HEK293 (cell line): ENCODE results near the gene PHC3.

Experiments
- CTCF ChIA-PET: fragments of 350-600 bp; formaldehyde crosslinking; extraction: SDS; loops from one replicate; lab custom pipeline; 2021; ENCODE audit warnings: antibody characterized with exemption; lab: Yijun Ruan, JAX
- POLR2A ChIA-PET: fragments of 300-600 bp; formaldehyde crosslinking; extraction: SDS; loops from one replicate; lab custom pipeline; 2020; ENCODE audit warnings: antibody characterized with exemption, inconsistent platforms; lab: Yijun Ruan, JAX
- H3K27ac ChIP-seq: fragments of 200-500 bp; sonication (Bioruptor generic); 2 replicates; pipeline ENCODE4 v1.5.1; 2014; ENCODE audit warnings: low read depth, low read length, control low read depth, inconsistent platforms; ENCODE audit errors: extremely low read depth
- H3K36me3 ChIP-seq, 2 experiments: fragments of 200-500 bp in 1 of 2; sonication (Bioruptor generic) in 1 of 2; 1 replicate in 1 of 2; 2 replicates in 1 of 2; pipeline ENCODE4 v1.5.1; 2014 to 2017; ENCODE audit warnings: inconsistent platforms in 2 of 2, low read length in 2 of 2; ENCODE audit not compliant: control insufficient read depth in 2 of 2, insufficient read depth in 1 of 2
- H3K4me1 ChIP-seq: fragments of 200-500 bp; sonication (Bioruptor generic); 2 replicates; pipeline ENCODE4 v1.5.1; 2014; ENCODE audit warnings: mild to moderate bottlenecking, low read length, inconsistent platforms; ENCODE audit not compliant: control insufficient read depth, insufficient read depth
- H3K4me3 ChIP-seq: 2 replicates; pipeline ENCODE4 v1.5.1; 2011; ENCODE audit warnings: low read depth, mild to moderate bottlenecking, control low read depth, low read length, moderate library complexity
- H3K9me3 ChIP-seq: fragments of 200-500 bp; sonication (Bioruptor generic); 2 replicates; pipeline ENCODE4 v1.5.1; 2014; ENCODE audit warnings: low read depth, low read length, inconsistent platforms; ENCODE audit not compliant: control insufficient read depth, insufficient read depth
- EGR2 ChIP-seq: fragments of 450-650 bp; formaldehyde crosslinking; IDR thresholded peaks from 2 replicates; pipeline ENCODE4 v1.5.1; 2016; ENCODE audit warnings: low read depth, missing biosample characterization, missing genetic modification characterization
- HOXD13 ChIP-seq: sonication (generic); formaldehyde crosslinking; IDR thresholded peaks from 2 replicates; pipeline ENCODE4 v1.8.0; 2022; ENCODE audit warnings: missing genetic modification reagents, borderline replicate concordance
- IKZF3 ChIP-seq: fragments of 450-650 bp; IDR thresholded peaks from 2 replicates; pipeline ENCODE4 v1.5.0; 2018; ENCODE audit warnings: missing biosample characterization, mild to moderate bottlenecking, missing genetic modification characterization, moderate library complexity
- REPIN1 ChIP-seq: fragments of 450-650 bp; formaldehyde crosslinking; IDR thresholded peaks from 2 replicates; pipeline ENCODE4 v1.5.1; 2017; ENCODE audit warnings: missing biosample characterization, missing genetic modification characterization, low read depth
- SCRT2 ChIP-seq: fragments of 450-650 bp; formaldehyde crosslinking; IDR thresholded peaks from 2 replicates; pipeline ENCODE4 v1.5.1; 2016; ENCODE audit warnings: missing biosample characterization, missing genetic modification characterization
- ZBTB8A ChIP-seq: fragments of 450-650 bp; formaldehyde crosslinking; IDR thresholded peaks from 2 replicates; pipeline ENCODE4 v1.5.1; 2016; ENCODE audit warnings: missing biosample characterization, missing genetic modification characterization
- ZNF114 ChIP-seq: fragments of 450-650 bp; formaldehyde crosslinking; IDR thresholded peaks from 2 replicates; pipeline ENCODE4 v1.5.0; 2017; ENCODE audit warnings: missing biosample characterization, missing genetic modification characterization
- ZNF175 ChIP-seq: fragments of 450-650 bp; formaldehyde crosslinking; IDR thresholded peaks from 2 replicates; pipeline ENCODE4 v1.5.1; 2016; ENCODE audit warnings: missing biosample characterization, missing genetic modification characterization
- ZNF2 ChIP-seq: fragments of 450-650 bp; formaldehyde crosslinking; IDR thresholded peaks from 2 replicates; pipeline ENCODE4 v1.5.1; 2016; ENCODE audit warnings: missing biosample characterization, missing genetic modification characterization
- ZNF274 ChIP-seq, 2 experiments: fragments of 200-500 bp in 1 of 2; fragments of 450-650 bp in 1 of 2; sonication (Bioruptor generic) in 1 of 2; formaldehyde crosslinking in 1 of 2; IDR thresholded peaks; 2 replicates each; pipeline versions ENCODE4 v1.5.1 to v1.6.1; 2014 to 2016; ENCODE audit warnings: borderline replicate concordance in 1 of 2, inconsistent platforms in 1 of 2, low read length in 1 of 2, missing biosample characterization in 1 of 2, missing genetic modification characterization in 1 of 2
- ZNF335 ChIP-seq: fragments of 450-650 bp; formaldehyde crosslinking; conservative IDR thresholded peaks from 2 replicates; pipeline ENCODE4 v1.5.1; 2016; ENCODE audit warnings: missing biosample characterization, missing genetic modification characterization
- ZNF350 ChIP-seq: fragments of 450-650 bp; formaldehyde crosslinking; IDR thresholded peaks from 2 replicates; pipeline ENCODE4 v1.5.0; 2017; ENCODE audit warnings: missing biosample characterization, mild to moderate bottlenecking, missing genetic modification characterization
- ZNF426 ChIP-seq: fragments of 450-650 bp; formaldehyde crosslinking; IDR thresholded peaks from 2 replicates; pipeline ENCODE4 v1.5.1; 2017; ENCODE audit warnings: missing biosample characterization, missing genetic modification characterization, mild to moderate bottlenecking, inconsistent platforms, moderate library complexity
- ZNF521 ChIP-seq: fragments of 450-650 bp; formaldehyde crosslinking; IDR thresholded peaks from 2 replicates; pipeline ENCODE4 v1.5.1; 2017; ENCODE audit warnings: missing biosample characterization, mild to moderate bottlenecking, missing genetic modification characterization
- ZNF623 ChIP-seq: fragments of 450-650 bp; formaldehyde crosslinking; IDR thresholded peaks from 2 replicates; pipeline ENCODE4 v1.5.1; 2016; ENCODE audit warnings: missing biosample characterization, missing genetic modification characterization
- ZNF777 ChIP-seq: fragments of 450-650 bp; formaldehyde crosslinking; IDR thresholded peaks from 2 replicates; pipeline ENCODE4 v1.5.1; 2017; ENCODE audit warnings: missing biosample characterization, missing genetic modification characterization, borderline replicate concordance
- ZNF785 ChIP-seq: fragments of 450-650 bp; formaldehyde crosslinking; IDR thresholded peaks from 2 replicates; pipeline ENCODE4 v1.5.1; 2016; ENCODE audit warnings: missing biosample characterization, missing genetic modification characterization
- ZXDB ChIP-seq: fragments of 450-650 bp; formaldehyde crosslinking; IDR thresholded peaks from 2 replicates; pipeline ENCODE4 v1.5.1; 2016; ENCODE audit warnings: missing biosample characterization, missing genetic modification characterization
- TF ChIP-seq, protein P1 (sequence below): fragments of 450-650 bp; formaldehyde crosslinking; IDR thresholded peaks from 2 replicates; pipeline ENCODE4 v1.5.1; 2017; ENCODE audit warnings: missing biosample characterization, missing genetic modification characterization
- TF ChIP-seq, protein P2 (sequence below): fragments of 450-650 bp; formaldehyde crosslinking; IDR thresholded peaks from 2 replicates; pipeline ENCODE4 v1.5.1; 2016; ENCODE audit warnings: missing biosample characterization, missing genetic modification characterization
- TF ChIP-seq, protein P3 (sequence below): fragments of 450-650 bp; formaldehyde crosslinking; conservative IDR thresholded peaks from 2 replicates; pipeline ENCODE4 v1.5.1; 2016; ENCODE audit warnings: low read depth, missing biosample characterization, missing genetic modification characterization
- TF ChIP-seq, protein P4 (sequence below): fragments of 450-650 bp; formaldehyde crosslinking; IDR thresholded peaks from 2 replicates; pipeline ENCODE4 v1.5.1; 2016; ENCODE audit warnings: missing biosample characterization, missing genetic modification characterization, low read depth

PHC3 gene

DNA sequence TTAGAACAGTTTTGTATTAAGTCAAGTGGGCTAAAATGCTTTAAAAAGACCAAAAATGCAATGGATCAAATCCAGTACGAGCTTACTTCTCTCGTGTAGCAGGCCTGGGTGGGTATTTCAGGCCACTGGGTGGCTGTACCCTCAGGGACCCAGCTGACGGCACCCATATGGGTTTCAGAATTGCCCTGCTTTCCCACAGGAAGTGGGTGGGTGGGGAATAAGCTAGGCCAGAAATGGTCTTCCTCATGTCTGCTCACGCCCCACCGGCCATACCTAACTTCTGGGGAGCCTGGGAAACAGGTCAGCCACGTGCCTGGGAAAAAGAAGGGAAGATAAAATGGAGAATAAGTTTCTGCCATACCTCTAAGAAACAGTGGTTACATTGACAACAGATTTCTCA, 123.4 kb downstream of the PHC3 start:
- H3K27ac ChIP-seq: no peak overlapping the region
- CTCF ChIA-PET: interaction anchor here (0.8 to 1.0 kb wide), 2 partner anchors 10 kb away, joined by 3 to 4 read pairs; no protein-coding TSS in a partner anchor
- no peaks in the 10 kb centered on the region for H3K9me3 ChIP-seq
- H3K36me3 ChIP-seq: no peaks in the 10 kb centered on the region
- TF ChIP-seq ZNF777 (no peak), ZNF785 (tag by site-specific recombination) (no peak)
- H3K4me3 ChIP-seq: no peak overlapping the region
- POLR2A ChIA-PET: no interaction called here
- no peaks in the 10 kb centered on the region for H3K4me1 ChIP-seq

DNA sequence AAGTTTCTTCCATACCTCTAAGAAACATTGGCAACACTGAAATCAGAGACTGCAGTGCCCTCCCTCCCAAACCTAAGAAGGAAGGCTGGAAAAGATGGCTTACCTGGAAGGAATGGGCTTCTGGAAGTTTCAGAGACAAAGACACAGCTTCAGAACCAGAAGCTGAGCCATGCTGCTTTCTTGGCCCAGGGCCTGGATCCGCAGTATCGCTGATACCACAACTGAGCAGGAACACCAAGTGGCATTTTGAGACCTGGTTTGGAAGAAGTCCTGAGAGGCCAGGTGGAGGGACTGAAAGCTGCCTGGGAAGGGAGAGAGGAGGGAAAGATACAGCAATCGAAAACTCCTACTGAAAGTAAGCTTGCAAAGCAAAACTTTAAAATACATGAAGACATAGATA, 124.0 kb downstream of the PHC3 start:
- POLR2A ChIA-PET: no interaction called here
- TF ChIP-seq, protein P1, sequence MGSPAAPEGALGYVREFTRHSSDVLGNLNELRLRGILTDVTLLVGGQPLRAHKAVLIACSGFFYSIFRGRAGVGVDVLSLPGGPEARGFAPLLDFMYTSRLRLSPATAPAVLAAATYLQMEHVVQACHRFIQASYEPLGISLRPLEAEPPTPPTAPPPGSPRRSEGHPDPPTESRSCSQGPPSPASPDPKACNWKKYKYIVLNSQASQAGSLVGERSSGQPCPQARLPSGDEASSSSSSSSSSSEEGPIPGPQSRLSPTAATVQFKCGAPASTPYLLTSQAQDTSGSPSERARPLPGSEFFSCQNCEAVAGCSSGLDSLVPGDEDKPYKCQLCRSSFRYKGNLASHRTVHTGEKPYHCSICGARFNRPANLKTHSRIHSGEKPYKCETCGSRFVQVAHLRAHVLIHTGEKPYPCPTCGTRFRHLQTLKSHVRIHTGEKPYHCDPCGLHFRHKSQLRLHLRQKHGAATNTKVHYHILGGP (tag by site-specific recombination): no peak
- TF ChIP-seq ZXDB (no peak), ZNF335 (tag by site-specific recombination) (no peak), ZNF623 (tag by site-specific recombination) (no peak), HOXD13 (no peak), ZNF2 (tag by site-specific recombination) (no peak), ZBTB8A (no peak), ZNF114 (tag by site-specific recombination) (no peak), ZNF521 (no peak), SCRT2 (tag by site-specific recombination) (no peak), ZNF426 (tag by site-specific recombination) (no peak), EGR2 (tag by site-specific recombination) (no peak)
- TF ChIP-seq, protein P2, sequence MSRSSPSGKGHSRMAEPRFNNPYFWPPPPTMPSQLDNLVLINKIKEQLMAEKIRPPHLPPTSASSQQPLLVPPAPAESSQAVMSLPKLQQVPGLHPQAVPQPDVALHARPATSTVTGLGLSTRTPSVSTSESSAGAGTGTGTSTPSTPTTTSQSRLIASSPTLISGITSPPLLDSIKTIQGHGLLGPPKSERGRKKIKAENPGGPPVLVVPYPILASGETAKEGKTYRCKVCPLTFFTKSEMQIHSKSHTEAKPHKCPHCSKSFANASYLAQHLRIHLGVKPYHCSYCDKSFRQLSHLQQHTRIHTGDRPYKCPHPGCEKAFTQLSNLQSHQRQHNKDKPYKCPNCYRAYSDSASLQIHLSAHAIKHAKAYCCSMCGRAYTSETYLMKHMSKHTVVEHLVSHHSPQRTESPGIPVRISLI (tag by site-specific recombination): no peak
- TF ChIP-seq, protein P3, sequence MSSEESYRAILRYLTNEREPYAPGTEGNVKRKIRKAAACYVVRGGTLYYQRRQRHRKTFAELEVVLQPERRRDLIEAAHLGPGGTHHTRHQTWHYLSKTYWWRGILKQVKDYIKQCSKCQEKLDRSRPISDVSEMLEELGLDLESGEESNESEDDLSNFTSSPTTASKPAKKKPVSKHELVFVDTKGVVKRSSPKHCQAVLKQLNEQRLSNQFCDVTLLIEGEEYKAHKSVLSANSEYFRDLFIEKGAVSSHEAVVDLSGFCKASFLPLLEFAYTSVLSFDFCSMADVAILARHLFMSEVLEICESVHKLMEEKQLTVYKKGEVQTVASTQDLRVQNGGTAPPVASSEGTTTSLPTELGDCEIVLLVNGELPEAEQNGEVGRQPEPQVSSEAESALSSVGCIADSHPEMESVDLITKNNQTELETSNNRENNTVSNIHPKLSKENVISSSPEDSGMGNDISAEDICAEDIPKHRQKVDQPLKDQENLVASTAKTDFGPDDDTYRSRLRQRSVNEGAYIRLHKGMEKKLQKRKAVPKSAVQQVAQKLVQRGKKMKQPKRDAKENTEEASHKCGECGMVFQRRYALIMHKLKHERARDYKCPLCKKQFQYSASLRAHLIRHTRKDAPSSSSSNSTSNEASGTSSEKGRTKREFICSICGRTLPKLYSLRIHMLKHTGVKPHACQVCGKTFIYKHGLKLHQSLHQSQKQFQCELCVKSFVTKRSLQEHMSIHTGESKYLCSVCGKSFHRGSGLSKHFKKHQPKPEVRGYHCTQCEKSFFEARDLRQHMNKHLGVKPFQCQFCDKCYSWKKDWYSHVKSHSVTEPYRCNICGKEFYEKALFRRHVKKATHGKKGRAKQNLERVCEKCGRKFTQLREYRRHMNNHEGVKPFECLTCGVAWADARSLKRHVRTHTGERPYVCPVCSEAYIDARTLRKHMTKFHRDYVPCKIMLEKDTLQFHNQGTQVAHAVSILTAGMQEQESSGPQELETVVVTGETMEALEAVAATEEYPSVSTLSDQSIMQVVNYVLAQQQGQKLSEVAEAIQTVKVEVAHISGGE: no peak
- TF ChIP-seq, all 188 proteins: peak for 0
- H3K4me1 ChIP-seq: no peaks in the 10 kb centered on the region
- H3K27ac ChIP-seq: no peak overlapping the region
- no peak overlapping the region for H3K4me3 ChIP-seq
- CTCF ChIA-PET: interaction anchor here (0.6 to 1.4 kb wide), 3 partner anchors 11 to 838 kb away, joined by 3 to 4 read pairs (median 3); no protein-coding TSS in a partner anchor
- no peaks in the 10 kb centered on the region for H3K9me3 ChIP-seq
- no peaks in the 10 kb centered on the region for H3K36me3 ChIP-seq

DNA sequence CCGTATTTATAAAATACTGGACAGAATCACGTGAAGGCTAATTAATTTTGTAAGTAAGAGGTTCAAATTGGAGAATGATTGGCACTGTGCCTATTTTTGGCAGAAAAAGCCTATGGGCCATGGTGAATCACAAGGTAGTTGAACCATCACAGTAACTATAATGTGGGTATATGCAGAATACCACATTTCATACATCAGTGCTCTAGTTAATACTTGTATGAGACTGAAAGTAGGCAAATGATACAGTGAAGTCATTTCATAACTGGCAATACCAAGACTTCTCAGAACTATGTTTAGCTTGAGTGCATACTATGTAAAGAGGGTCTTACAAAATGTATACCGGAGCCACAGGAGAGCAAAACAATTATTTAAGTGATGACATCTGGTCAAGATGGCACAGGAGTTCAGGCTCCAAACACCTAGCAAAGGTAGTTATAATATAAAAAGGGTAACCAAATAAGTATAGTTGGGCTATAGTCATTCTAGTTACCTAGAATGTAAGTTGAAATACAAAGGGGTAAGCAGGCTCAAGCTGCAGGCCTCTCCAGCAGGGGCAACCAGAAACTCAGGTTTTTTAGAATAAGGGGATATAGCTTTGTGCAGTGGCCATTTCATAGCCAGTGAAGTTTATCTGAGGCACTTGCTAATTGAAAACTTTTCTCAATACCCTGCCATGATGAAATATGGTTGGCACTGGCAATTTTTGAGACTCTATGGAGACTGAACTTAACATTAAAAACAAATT, 124.7 kb downstream of the PHC3 start:
- ChIA-PET CTCF (interaction anchor here (0.6 to 1.4 kb wide), 3 partner anchors 12 to 838 kb away, joined by 3 to 4 read pairs (median 3); no protein-coding TSS in a partner anchor), POLR2A (no interaction called here)
- Histone ChIP-seq H3K4me1 (no peaks in the 10 kb centered on the region), H3K4me3 (no peak overlapping the region), H3K9me3 (no peaks in the 10 kb centered on the region), H3K36me3 (no peaks in the 10 kb centered on the region), H3K27ac (no peak overlapping the region)
- no peak for TF ChIP-seq IKZF3
- no peak for TF ChIP-seq ZNF175 (tag by site-specific recombination)
- no peak for TF ChIP-seq ZNF350 (tag by site-specific recombination)
- TF ChIP-seq, protein P4, sequence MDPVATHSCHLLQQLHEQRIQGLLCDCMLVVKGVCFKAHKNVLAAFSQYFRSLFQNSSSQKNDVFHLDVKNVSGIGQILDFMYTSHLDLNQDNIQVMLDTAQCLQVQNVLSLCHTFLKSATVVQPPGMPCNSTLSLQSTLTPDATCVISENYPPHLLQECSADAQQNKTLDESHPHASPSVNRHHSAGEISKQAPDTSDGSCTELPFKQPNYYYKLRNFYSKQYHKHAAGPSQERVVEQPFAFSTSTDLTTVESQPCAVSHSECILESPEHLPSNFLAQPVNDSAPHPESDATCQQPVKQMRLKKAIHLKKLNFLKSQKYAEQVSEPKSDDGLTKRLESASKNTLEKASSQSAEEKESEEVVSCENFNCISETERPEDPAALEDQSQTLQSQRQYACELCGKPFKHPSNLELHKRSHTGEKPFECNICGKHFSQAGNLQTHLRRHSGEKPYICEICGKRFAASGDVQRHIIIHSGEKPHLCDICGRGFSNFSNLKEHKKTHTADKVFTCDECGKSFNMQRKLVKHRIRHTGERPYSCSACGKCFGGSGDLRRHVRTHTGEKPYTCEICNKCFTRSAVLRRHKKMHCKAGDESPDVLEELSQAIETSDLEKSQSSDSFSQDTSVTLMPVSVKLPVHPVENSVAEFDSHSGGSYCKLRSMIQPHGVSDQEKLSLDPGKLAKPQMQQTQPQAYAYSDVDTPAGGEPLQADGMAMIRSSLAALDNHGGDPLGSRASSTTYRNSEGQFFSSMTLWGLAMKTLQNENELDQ: no peak
- TF ChIP-seq ZNF274 (IDR thresholded peaks at IDR 0.05; ENCODE audit: low read length): no peak
- no peak for TF ChIP-seq ZNF274 (tag by site-specific recombination; IDR thresholded peaks at IDR 0.05; ENCODE audit: borderline replicate concordance)
- TF ChIP-seq REPIN1 (tag by site-specific recombination): no peak
